Measurements from ENCODE around the gene SLC22A23. TPM values are rescaled to one million over a fixed set of nuclear protein-coding genes. Genes with fewer than 3 reads are reported as not detected.

Gene SLC22A23
- polyA plus RNA-seq, 1 donor (not counting 4 experiments of a cell fraction or from before 2014, with no cell fraction given), result 4.3 TPM

GRCh38 chr6:3366596-3367413, 90.0 kb downstream of the SLC22A23 start:
- H3K9ac ChIP-seq (ENCODE audit: control insufficient read depth, extremely low read depth, insufficient read depth, low read length), result no peak overlapping the region
- FAIRE-seq, result no peak
- dilution Hi-C loops (cut with MboI; ENCODE audit: extremely low pct_ligation_motif_present, low sequenced_read_pairs), result no loop called here
- TF ChIP-seq EZH2 (IDR thresholded peaks at IDR 0.05; ENCODE audit: low read length) (no peak), CTCF (optimal IDR thresholded peaks at IDR 0.05 in 1 of 3, IDR thresholded peaks at IDR 0.05 in 1 of 3, conservative IDR thresholded peaks at IDR 0.05 in 1 of 3; ENCODE audit: extremely low read depth in 1 of 3, insufficient read depth in 2 of 3, low read length in 3 of 3) (no peak)
- DNase-seq (ENCODE audit: low read depth, low spot score), result no peak
- peaks cover 2% of the 10 kb centered on the region for H3K9me1 ChIP-seq (ENCODE audit: control insufficient read depth, extremely low read depth, insufficient read depth, low read length)
- H3K36me3 ChIP-seq (ENCODE audit: control insufficient read depth in 2 of 2, extremely low read depth in 1 of 2, insufficient read depth in 2 of 2, low read length in 2 of 2), result no peaks in the 10 kb centered on the region
- no peaks in the 10 kb centered on the region for H3K79me2 ChIP-seq (ENCODE audit: control insufficient read depth, insufficient read depth, low read length)
- H3K4me3 ChIP-seq (ENCODE audit: control insufficient read depth in 2 of 3, extremely low read depth in 1 of 3, insufficient read depth in 2 of 3, low read depth in 1 of 3, low read length in 3 of 3), result no peak overlapping the region
- no peak overlapping the region for H2AFZ ChIP-seq (ENCODE audit: control insufficient read depth, low read length)
- H4K20me1 ChIP-seq (ENCODE audit: control insufficient read depth, extremely low read depth, insufficient read depth, low read length), result no peaks in the 10 kb centered on the region
- H3K27me3 ChIP-seq (ENCODE audit: control insufficient read depth, extremely low read depth, insufficient read depth, low read length), result no peaks in the 10 kb centered on the region
- H3K4me1 ChIP-seq (ENCODE audit: control insufficient read depth, extremely low read depth, insufficient read depth, low read length), result peaks cover 16% of the 10 kb centered on the region
- no peaks in the 10 kb centered on the region for H3K9me3 ChIP-seq (ENCODE audit: control insufficient read depth, low read depth, low read length)
- no peak overlapping the region for H3K4me2 ChIP-seq (ENCODE audit: control insufficient read depth, extremely low read depth, insufficient read depth, low read depth, low read length)
- no peak overlapping the region for H3K27ac ChIP-seq (ENCODE audit: control insufficient read depth, insufficient read depth, low read length)

- Histone ChIP-seq H3K4me3 (ENCODE audit: control insufficient read depth in 2 of 3, extremely low read depth in 1 of 3, insufficient read depth in 2 of 3, low read depth in 1 of 3, low read length in 3 of 3) (no peak overlapping the region), H3K9ac (ENCODE audit: control insufficient read depth, extremely low read depth, insufficient read depth, low read length) (no peak overlapping the region), H3K4me2 (ENCODE audit: control insufficient read depth, extremely low read depth, insufficient read depth, low read depth, low read length) (no peak overlapping the region), H3K36me3 (ENCODE audit: control insufficient read depth in 2 of 2, extremely low read depth in 1 of 2, insufficient read depth in 2 of 2, low read length in 2 of 2) (peaks cover 0 to 1% of the 10 kb centered on the region in 2 experiments), H3K27me3 (ENCODE audit: control insufficient read depth, extremely low read depth, insufficient read depth, low read length) (no peaks in the 10 kb centered on the region), H3K9me1 (ENCODE audit: control insufficient read depth, extremely low read depth, insufficient read depth, low read length) (peaks cover 2% of the 10 kb centered on the region), H3K27ac (ENCODE audit: control insufficient read depth, insufficient read depth, low read length) (no peak overlapping the region), H2AFZ (ENCODE audit: control insufficient read depth, low read length) (no peak overlapping the region), H3K4me1 (ENCODE audit: control insufficient read depth, extremely low read depth, insufficient read depth, low read length) (peaks cover 25% of the 10 kb centered on the region), H4K20me1 (ENCODE audit: control insufficient read depth, extremely low read depth, insufficient read depth, low read length) (no peaks in the 10 kb centered on the region), H3K79me2 (ENCODE audit: control insufficient read depth, insufficient read depth, low read length) (no peaks in the 10 kb centered on the region), H3K9me3 (ENCODE audit: control insufficient read depth, low read depth, low read length) (no peaks in the 10 kb centered on the region)
- TF ChIP-seq CTCF (optimal IDR thresholded peaks at IDR 0.05 in 1 of 3, IDR thresholded peaks at IDR 0.05 in 1 of 3, conservative IDR thresholded peaks at IDR 0.05 in 1 of 3; ENCODE audit: extremely low read depth in 1 of 3, insufficient read depth in 2 of 3, low read length in 3 of 3) (no peak), EZH2 (IDR thresholded peaks at IDR 0.05; ENCODE audit: low read length) (no peak)
- dilution Hi-C loops (cut with MboI; ENCODE audit: extremely low pct_ligation_motif_present, low sequenced_read_pairs), result no loop called here
- FAIRE-seq (no peak), DNase-seq (ENCODE audit: low read depth, low spot score) (no peak)
These were observed 92.5 kb downstream of the SLC22A23 start for GRCh38 chr6:3364391-3364790.

Data from keratinocyte (primary cell).